CD4-positive, alpha-beta T cell treated with Interleukin-6 at 100 ng/mL for 8 hours (primary cell): ENCODE measurements around the gene CTSA.
A peak's percentile ranks its signal among the peaks of the same experiment; 100 is the strongest.
"Not testable (repeated sequence)": the region's sequence is repeated elsewhere in the genome, so short reads cannot be mapped to it uniquely, and the experiment has no call there.

Source experiments
- DNase-seq: peaks from one replicate; pipeline ENCODE4 v3.0.0-alpha.2; 2020; ENCODE audit warnings: mixed read lengths, low spot score

Gene CTSA

DNA sequence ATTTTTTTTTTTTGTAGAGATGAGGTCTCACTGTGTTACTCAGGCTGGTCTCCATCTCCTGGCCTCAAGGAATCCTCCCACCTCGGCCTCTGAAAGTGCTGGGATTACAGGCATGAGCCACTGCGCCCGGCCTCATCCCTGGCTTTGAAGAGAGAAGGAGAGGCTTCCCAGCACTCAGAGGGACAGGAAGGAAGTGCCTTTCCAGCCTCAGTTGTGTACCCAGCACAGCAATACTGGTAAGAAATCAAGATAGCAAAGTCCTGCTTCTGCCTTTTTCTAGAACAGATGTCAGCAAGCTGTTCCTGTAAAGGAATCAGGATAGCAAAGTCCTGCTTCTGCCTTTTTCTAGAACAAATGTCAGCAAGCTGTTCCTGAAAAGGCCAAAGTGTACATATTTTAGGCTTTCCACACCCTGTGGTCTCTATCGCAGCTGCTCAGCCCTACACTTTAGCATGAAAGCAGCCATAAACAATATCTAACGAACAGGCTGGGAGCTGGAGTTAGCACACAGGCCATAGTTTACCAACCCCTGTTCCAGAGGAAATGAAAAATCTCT, 27.1 kb downstream of the CTSA start:
- DNase-seq: no peak

DNA sequence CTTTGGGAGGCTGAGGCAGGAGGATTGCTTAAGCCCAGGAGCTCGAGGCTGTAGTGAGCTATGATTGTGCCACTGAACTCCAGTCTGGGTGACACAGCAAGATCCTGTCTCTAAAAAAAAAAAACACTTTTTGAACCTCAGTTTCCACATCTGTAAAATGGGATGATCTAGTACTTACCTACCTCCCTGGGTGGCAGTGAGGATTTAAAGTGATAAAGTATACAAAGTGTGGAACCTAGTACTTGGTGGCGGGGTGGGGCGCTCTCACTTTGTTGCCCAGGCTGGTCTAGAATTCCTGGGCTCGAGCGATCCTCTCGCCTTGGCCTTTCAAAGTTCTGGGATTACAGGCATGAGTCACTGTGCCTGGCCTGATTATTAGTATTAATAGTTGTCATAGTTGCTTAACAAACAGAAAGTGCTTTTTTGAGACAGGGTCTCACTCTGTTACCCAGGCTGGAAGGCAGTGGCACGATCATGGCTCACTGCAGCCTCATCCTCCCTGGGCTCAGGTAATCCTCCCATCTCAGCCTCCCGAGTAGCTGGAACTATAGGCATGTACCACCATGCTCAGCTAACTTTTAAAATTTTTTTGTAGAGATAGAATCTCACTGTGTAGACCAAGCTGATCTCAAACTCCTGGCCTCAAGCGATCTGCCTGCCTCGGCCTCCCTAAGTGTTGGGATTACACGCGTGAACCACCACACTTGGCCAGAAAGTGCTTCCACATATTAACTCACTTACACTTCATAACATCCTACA, 27.8 kb downstream of the CTSA start:
- DNase-seq: no peak

- DNase-seq: no peak
Observed at GRCh38 chr20:45919542-45920399, 28.6 kb downstream of the CTSA start.

DNA sequence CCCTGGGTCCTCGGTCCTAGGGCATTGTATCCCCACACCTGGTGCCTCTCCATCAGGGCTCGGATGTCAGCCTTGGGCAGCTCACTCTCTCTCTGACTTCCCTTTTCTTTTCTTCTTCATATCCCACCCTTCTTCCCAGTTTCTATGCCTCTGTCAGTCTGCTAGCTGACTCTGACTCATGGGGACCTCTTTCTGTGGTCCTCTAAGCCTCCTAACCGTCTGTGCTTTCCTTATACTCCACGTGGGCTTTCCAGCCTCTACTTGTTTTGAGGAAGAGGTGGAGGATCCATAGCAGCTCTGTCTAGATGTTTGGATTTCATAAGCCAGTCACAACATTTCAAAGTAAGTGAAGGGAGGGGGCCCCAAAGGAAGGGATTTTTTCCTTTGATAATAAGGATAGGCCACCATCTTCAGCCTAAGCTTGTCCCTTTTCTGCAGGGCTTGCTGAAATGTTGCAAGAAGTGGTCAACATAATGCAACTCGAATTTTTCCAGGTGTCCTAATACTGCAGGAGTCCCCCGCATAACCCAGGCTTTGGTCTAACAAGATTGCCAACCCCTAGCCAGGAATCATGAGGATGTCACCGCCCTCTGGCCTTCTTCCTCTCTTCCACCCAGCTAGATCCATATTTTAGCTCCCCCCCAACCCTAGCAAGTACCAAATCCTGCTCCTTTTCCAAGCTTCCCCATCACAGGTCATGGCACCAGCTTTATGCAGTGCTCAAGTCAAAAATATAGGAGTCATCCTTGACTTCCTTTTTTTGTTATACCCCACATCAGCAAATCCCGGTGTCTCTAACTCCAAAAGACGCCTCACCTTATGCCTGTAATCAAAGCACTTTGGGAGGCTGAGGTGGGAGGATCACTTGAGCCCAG, 29.6 kb downstream of the CTSA start:
- no peak for DNase-seq

DNA sequence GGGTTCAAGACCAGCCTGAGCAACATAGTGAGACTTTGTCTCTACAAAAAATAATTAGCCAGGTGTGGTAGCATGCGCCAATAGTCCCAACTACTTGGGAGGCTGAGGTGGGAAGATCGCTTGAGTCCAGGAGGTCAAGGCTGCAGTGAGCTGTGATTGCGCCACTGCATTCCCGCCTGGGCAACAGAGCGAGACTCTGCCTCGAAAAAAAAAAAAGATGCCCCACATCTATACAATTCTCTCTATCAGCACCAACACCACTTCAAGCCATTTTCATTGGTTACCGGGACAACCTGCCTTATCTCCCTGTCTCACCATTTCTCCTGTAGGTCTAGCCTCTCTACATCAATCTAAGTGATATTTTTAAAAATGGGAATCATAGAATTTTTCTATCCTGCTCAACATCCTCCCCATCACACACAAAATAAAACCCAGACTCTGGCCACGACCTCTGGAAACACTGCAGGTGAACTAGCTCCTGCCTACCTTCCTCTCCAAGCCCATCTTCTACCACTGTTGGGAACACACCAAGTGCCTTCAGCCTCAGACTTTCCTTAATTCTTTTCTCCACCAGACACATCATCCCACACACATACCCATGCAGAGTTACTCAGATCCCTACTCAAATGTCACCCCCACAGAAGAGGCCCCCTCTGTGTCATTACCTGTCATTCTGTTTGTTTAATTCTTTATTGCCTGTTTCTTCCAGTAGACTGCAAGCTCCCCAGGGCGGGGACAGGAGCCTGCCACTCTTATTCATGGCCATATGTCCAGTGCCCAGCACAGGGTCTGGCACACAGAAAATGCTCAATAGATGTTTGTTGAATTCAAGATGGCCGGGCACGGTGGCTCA, 30.4 kb downstream of the CTSA start:
- DNase-seq: no peak

- no peak for DNase-seq
Observed at GRCh38 chr20:45924391-45925261, 33.5 kb downstream of the CTSA start.

DNA sequence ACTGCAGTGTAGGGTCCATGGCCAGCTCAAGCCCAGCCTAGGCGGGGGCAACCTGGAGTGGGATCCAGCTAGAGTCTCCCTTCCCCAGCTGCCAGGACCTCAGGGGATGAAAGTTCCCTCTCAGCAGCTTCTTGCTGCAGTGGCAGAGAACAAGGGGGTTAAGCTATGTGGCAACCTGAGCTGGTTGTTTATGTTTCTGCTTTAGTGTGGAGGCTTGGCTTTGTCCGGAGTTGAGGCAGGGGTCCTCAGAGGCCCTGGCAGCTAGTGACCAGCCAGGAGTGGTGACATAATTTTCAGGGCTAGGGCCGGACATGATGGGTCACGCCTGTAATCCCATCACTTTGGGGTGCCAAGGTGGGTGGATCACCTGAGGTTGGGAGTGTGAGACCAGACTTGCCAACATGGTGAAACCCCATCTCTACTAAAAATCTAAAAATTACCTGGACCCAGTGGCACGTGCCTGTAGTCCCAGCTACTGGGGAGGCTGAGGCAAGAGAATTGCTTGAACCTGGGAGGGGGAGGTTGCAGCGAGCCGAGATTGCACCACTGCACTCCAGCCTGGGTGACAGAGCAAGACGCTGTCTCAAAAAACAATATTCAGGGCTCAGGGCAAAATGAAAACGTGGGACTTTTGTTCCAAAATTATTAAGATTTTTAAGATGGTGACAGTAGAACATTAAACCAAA, 34.8 kb downstream of the CTSA start:
- no peak for DNase-seq

- DNase-seq: no peak
Observed at GRCh38 chr20:45926731-45927070, 35.6 kb downstream of the CTSA start.

DNA sequence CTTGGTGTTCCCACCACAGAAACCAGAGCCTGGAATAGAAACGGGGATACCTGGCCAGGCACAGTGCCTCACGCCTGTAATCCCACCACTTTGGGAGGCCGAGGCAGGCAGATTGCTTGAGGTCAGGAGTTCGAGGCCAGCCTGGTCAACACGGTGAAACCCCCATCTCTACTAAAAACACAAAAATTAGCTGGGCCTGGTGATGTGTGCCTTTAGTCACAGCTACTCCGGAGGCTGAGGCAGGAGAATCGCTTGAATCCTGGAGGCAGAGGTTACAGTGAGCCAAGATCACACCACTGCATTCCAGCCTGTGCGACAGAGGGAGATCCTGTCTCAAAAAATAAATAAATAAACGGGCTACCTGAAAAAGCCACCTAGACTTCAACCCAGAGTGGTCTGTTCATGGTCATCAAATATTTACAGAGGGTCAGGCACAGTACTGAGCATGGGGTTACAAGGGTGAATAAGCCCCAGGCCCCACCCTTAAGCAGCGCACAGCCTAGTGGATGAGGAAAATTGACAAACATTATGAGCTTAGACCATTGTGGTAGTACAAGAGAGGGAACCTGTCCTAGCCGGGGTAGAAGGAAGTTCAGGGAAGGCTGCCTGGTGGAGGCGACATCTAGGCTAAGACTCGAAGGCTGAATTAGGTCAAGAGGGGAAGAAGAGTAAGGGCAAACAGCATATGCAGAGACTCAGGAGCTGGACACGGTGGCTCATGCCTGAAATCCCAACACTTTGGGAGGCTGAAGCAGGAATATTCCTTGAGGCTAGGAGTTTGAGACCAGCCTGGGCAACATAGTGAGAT, 36.1 kb downstream of the CTSA start:
- DNase-seq: no peak

DNA sequence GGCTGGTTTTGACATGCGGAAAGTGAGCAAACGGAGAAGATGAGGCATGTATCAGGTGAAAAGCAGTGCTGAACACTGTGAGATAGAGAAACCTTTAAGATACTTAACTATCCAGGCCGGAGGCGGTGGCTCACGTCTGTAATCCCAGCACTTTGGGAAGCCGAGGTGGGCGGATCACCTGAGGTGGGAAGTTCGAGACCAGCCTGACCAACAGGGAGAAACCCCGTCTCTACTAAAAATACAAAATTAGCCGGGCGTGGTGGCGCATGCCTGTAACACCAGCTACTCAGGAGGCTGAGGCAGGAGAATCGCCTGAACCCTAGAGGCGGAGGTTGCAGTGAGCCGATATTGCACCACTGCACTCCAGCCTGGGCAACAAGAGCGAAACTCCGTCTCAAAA, 40.5 kb downstream of the CTSA start:
- DNase-seq: not testable (repeated sequence)

DNA sequence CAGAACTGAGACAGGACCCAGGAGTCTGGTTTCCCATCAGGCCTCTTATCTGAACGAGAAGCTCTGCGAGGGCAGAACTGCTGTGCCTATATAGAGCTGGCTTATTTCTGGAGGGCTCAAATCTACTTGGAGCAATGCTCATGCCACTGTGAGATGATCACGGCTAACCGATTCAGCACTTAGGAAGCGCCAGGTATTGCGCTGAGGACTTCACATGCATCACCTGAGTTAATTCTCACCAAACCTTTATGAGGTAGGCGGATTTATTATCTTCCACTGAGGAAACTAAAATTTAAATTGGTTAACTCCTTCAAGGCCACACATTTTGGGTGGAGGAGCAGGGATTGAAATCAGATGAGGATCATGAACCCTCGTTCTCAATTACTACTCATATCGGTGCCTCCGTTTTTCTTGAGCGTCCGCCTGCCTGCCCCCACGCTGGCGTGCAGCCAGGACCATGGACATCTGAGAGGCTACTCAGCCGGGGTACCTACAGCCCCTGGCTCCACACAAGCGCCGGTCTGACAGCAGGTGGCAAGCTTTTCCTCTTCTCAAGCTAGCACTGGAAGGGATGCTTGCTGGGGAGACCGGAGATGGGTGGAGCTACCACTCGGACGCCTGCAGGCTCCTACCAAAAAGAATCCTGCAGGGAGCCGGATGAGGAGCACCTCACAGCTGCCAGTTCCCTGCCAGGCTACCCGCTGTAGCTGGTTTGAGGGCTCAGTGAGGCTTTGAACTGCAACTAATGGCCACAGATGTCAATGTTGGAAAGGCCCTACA, 42.3 kb downstream of the CTSA start:
- DNase-seq: peak; percentile 71

DNA sequence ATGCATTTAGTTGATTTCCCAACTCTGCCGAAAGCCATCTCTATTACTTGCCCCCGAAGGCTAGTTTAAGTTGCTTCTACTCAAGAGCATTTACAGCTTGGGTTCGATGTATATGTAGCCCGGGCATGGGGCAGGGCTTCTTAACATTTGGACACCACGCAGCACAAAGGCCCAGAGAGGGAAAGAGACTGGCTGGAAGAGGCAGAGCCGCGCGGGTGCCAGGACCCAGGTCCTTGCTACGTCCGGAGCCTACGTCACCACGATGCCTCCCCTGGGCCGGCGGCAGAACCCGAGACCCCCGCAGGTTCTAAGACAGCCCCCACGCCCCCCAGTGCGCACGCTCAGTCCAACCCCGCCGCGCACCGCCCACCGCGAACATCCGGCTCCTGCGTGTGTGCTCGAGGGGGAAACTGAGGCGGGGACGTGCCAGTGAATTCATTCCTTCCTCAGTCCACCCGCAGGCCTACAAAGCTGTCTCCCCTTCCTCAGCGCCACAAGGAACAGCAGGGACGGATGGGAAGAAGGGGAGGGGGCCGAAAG, 43.0 kb downstream of the CTSA start:
- no peak for DNase-seq

DNA sequence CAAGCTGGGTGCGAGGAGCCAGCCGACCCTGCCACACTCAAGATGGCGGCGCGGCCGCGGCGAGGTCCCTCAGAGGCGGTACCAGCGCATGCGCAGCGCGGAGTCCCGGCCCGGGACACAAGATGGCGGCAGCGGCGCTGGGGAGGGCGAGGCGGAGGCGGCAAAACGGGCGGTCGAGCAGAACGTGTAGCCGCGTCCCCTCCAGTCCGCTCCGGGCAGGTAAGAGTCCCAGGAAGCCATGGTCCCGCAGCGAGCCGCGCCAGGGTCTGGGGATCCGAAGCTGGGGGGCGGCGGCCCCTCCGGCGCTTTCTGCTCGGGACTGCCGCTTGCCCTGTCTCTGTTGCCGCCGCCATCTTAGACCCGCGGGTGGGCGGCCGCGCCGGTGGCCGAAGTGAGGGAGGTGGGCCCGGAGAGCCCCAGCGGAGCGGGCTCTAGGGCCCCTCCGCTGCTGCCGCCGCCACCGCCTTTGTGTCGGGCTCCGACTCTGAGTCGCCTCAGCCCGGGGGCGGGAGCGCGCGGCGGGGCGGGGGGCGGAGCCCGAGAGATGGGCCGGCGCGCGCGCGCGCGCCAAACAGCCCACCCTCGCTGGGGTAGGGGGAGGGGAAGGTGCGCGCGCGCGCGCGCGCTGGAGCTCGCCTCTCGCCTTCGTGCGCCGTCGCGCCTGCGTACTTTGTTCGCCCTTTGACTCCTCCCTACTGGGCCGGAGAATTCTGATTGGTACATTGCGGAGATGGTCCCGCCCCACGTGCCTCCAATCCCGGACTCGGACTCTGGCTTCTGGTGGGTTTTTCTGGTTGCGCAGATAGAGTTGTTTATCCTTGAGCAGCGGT, 43.7 kb downstream of the CTSA start, which contains the start of gene PCIF1:
PCIF1 (plus strand) TSS at position 98 of the 830 bp plus-strand sequence. CDS start 4,317 bp downstream, outside the sequence.
- peak; percentile 97 for DNase-seq

GRCh38 chr20:45935416-45936046, 44.4 kb downstream of the CTSA start:
- no peak for DNase-seq

GRCh38 chr20:45937765-45938164, 46.6 kb downstream of the CTSA start:
- DNase-seq: no peak
